ENCODE results near the gene GABRG3.

The GABRG3 gene

GRCh38 chr15:27499719-27500118 is 528.7 kb downstream of the GABRG3 start:
- TF ChIP-seq SIN3A (IDR thresholded peaks at IDR 0.05; ENCODE audit: borderline replicate concordance, insufficient read depth, low read length) (no peak), POLR2AphosphoS5 (IDR thresholded peaks at IDR 0.05; ENCODE audit: low read depth, low read length) (no peak), TAF1 (IDR thresholded peaks at IDR 0.05; ENCODE audit: borderline replicate concordance, insufficient read depth, low read length) (no peak), FOXP2 (optimal IDR thresholded peaks at IDR 0.05; ENCODE audit: borderline replicate concordance, extremely low read depth, extremely low read length, insufficient read depth) (no peak), REST (IDR thresholded peaks at IDR 0.05; ENCODE audit: insufficient read depth in 1 of 2, low read depth in 2 of 2, low read length in 2 of 2) (no peak)

GRCh38 chr15:27500206-27500605 is 529.2 kb downstream of the GABRG3 start:
- no peak for TF ChIP-seq SIN3A (IDR thresholded peaks at IDR 0.05; ENCODE audit: borderline replicate concordance, insufficient read depth, low read length)
- no peak for TF ChIP-seq POLR2AphosphoS5 (IDR thresholded peaks at IDR 0.05; ENCODE audit: low read depth, low read length)
- no peak for TF ChIP-seq REST (IDR thresholded peaks at IDR 0.05; ENCODE audit: insufficient read depth in 1 of 2, low read depth in 2 of 2, low read length in 2 of 2)
- no peak for TF ChIP-seq FOXP2 (optimal IDR thresholded peaks at IDR 0.05; ENCODE audit: borderline replicate concordance, extremely low read depth, extremely low read length, insufficient read depth)
- TF ChIP-seq TAF1 (IDR thresholded peaks at IDR 0.05; ENCODE audit: borderline replicate concordance, insufficient read depth, low read length), result no peak

- TF ChIP-seq FOXP2 (optimal IDR thresholded peaks at IDR 0.05; ENCODE audit: borderline replicate concordance, extremely low read depth, extremely low read length, insufficient read depth) (no peak), REST (IDR thresholded peaks at IDR 0.05; ENCODE audit: insufficient read depth in 1 of 2, low read depth in 2 of 2, low read length in 2 of 2) (no peak), SIN3A (IDR thresholded peaks at IDR 0.05; ENCODE audit: borderline replicate concordance, insufficient read depth, low read length) (no peak), TAF1 (IDR thresholded peaks at IDR 0.05; ENCODE audit: borderline replicate concordance, insufficient read depth, low read length) (no peak), POLR2AphosphoS5 (IDR thresholded peaks at IDR 0.05; ENCODE audit: low read depth, low read length) (no peak)
Observed at GRCh38 chr15:27506752-27507151, 535.8 kb downstream of the GABRG3 start.

- no peak for TF ChIP-seq FOXP2 (optimal IDR thresholded peaks at IDR 0.05; ENCODE audit: borderline replicate concordance, extremely low read depth, extremely low read length, insufficient read depth)
- no peak for TF ChIP-seq TAF1 (IDR thresholded peaks at IDR 0.05; ENCODE audit: borderline replicate concordance, insufficient read depth, low read length)
- no peak for TF ChIP-seq POLR2AphosphoS5 (IDR thresholded peaks at IDR 0.05; ENCODE audit: low read depth, low read length)
- no peak for TF ChIP-seq SIN3A (IDR thresholded peaks at IDR 0.05; ENCODE audit: borderline replicate concordance, insufficient read depth, low read length)
- no peak for TF ChIP-seq REST (IDR thresholded peaks at IDR 0.05; ENCODE audit: insufficient read depth in 1 of 2, low read depth in 2 of 2, low read length in 2 of 2)
Observed at GRCh38 chr15:27509014-27509413, 538.0 kb downstream of the GABRG3 start.

All from PFSK-1 (cell line).